ENCODE measurements around the gene MUC5AC. TPM values are rescaled to one million over a fixed set of nuclear protein-coding genes. Genes with fewer than 3 reads are reported as not detected.

Gene MUC5AC
- total RNA-seq, 2 experiments from 2014 or later: not detected

DNA sequence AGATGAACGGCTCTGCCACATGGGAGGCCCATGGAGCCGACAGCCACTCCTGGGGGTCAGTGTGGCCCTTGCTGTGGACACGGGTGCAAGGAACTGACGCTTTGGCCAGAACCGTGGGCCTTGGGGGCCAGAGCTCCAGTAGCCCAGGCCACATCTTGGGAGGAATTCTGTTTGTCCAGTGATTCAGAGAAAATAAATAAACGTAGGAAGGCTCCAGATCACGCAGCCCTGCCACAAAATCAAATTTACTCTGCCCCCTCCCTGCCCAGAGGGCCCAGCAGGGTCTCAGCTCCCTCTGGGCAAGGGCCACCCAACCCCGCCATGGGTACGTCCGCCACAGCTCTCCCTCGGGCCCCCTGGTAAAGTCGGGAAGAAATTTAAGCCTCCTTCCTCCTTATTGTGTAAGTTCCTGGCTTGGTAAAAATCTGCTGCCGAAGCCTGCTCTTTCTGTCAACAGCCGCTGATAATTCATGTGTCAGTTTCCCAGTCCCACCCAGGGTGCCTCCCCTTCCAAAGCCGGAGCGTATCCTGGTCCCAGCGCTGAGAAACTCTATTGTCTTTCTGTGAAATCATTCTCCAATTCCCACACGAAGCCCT, 6.9 kb upstream of the MUC5AC start:
- no TSS peak for BruUV-seq (replicated peaks)
- no peak overlapping the region for H3K27ac ChIP-seq (ENCODE audit: low read depth, low read length, poor library complexity, severe bottlenecking)
- no peak overlapping the region for H3K4me2 ChIP-seq (ENCODE audit: low read length)
- H3K9me2 ChIP-seq (ENCODE audit: insufficient read depth, low read length): no peaks in the 10 kb centered on the region
- ChIA-PET CTCF (ENCODE audit: unreplicated experiment) (no interaction called here), POLR2A (no interaction called here)
- no peaks in the 10 kb centered on the region for H3K4me1 ChIP-seq (ENCODE audit: insufficient read depth, low read length, poor library complexity, severe bottlenecking)
- no peak overlapping the region for H3K4me3 ChIP-seq (ENCODE audit: low read depth, low read length, poor library complexity, severe bottlenecking)
- intact Hi-C loops (cut with micrococcal nuclease; ENCODE audit: unreplicated experiment): no loop called here
- TF ChIP-seq EZH2phosphoT487 (IDR thresholded peaks at IDR 0.05; ENCODE audit: borderline replicate concordance, low read depth, low read length): no peak
- TF ChIP-seq, protein P1, sequence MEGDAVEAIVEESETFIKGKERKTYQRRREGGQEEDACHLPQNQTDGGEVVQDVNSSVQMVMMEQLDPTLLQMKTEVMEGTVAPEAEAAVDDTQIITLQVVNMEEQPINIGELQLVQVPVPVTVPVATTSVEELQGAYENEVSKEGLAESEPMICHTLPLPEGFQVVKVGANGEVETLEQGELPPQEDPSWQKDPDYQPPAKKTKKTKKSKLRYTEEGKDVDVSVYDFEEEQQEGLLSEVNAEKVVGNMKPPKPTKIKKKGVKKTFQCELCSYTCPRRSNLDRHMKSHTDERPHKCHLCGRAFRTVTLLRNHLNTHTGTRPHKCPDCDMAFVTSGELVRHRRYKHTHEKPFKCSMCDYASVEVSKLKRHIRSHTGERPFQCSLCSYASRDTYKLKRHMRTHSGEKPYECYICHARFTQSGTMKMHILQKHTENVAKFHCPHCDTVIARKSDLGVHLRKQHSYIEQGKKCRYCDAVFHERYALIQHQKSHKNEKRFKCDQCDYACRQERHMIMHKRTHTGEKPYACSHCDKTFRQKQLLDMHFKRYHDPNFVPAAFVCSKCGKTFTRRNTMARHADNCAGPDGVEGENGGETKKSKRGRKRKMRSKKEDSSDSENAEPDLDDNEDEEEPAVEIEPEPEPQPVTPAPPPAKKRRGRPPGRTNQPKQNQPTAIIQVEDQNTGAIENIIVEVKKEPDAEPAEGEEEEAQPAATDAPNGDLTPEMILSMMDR (conservative IDR thresholded peaks at IDR 0.05; ENCODE audit: low read length): no peak
- H3K9me3 ChIP-seq (ENCODE audit: low read length): peaks cover 7% of the 10 kb centered on the region; the same call in 1 of the 2 replicates
- no peaks in the 10 kb centered on the region for H3K36me3 ChIP-seq (ENCODE audit: insufficient read depth, low read length)
- no peaks in the 10 kb centered on the region for H4K20me1 ChIP-seq (ENCODE audit: insufficient read depth, low read length)
- H2AFZ ChIP-seq (ENCODE audit: low read length): no peak overlapping the region
- no peaks in the 10 kb centered on the region for H3K79me2 ChIP-seq (ENCODE audit: insufficient read depth, low read depth, low read length)
- DNase-seq (ENCODE audit: low spot score): no peak

- no TSS peak for BruUV-seq (replicated peaks)
- POLR2A ChIA-PET: no interaction called here
These were observed 6.1 kb upstream of the MUC5AC start for GRCh38 chr11:1151366-1152315.

More at GRCh38 chr11:1151366-1152315, 6.1 kb upstream of the MUC5AC start:
- Histone ChIP-seq H3K4me1 (ENCODE audit: insufficient read depth, low read length, poor library complexity, severe bottlenecking) (no peaks in the 10 kb centered on the region), H3K27ac (ENCODE audit: low read depth, low read length, poor library complexity, severe bottlenecking) (no peak overlapping the region), H3K4me3 (ENCODE audit: low read depth, low read length, poor library complexity, severe bottlenecking) (no peak overlapping the region), H3K9me2 (ENCODE audit: insufficient read depth, low read length) (no peaks in the 10 kb centered on the region), H3K79me2 (ENCODE audit: insufficient read depth, low read depth, low read length) (no peaks in the 10 kb centered on the region), H3K4me2 (ENCODE audit: low read length) (no peak overlapping the region), H2AFZ (ENCODE audit: low read length) (no peak overlapping the region), H3K9me3 (ENCODE audit: low read length) (peaks cover 7% of the 10 kb centered on the region; the same call in 1 of the 2 replicates), H3K36me3 (ENCODE audit: insufficient read depth, low read length) (no peaks in the 10 kb centered on the region), H4K20me1 (ENCODE audit: insufficient read depth, low read length) (no peaks in the 10 kb centered on the region)
- intact Hi-C loops (cut with micrococcal nuclease; ENCODE audit: unreplicated experiment): no loop called here
- CTCF ChIA-PET (ENCODE audit: unreplicated experiment): no interaction called here
- no peak for DNase-seq (ENCODE audit: low spot score)
- TF ChIP-seq EZH2phosphoT487 (IDR thresholded peaks at IDR 0.05; ENCODE audit: borderline replicate concordance, low read depth, low read length): no peak
- TF ChIP-seq, protein P1 (conservative IDR thresholded peaks at IDR 0.05; ENCODE audit: low read length): no peak

Data from OCI-LY7 (cell line).